ENCODE data around the gene THAP8.

DNA sequence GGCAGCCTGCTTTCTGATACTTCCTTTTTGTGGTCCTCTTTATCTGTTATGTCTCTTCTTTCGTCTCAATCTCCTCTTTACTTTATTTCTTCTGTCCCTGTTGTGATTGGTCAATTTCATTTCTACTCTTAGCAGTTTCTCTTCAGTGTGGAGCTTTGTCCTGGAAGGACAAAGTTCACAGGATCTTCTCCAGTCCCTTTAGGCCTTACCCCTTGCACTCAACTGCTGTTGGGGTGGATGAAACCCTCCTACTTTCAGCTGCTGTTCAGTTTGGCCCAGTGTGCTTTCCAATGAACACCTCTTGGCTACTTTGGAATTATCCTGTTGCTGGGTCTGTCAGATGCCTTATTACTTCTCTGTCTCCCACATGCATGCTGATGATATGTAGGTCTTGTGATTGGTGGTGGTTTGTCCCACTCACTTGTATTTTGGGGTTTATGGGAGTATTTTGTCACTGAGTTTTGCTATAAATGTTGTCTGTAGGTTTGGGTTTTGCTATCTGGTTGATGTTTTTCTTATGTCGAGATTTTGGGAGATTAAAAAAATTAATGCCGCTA is 25.4 kb upstream of the THAP8 start:
- TF ChIP-seq POLR2AphosphoS5 (IDR thresholded peaks at IDR 0.05; ENCODE audit: low read depth, low read length) (no peak), TAF1 (IDR thresholded peaks at IDR 0.05; ENCODE audit: low read depth, low read length) (no peak), PAX5 (IDR thresholded peaks at IDR 0.05; ENCODE audit: insufficient read depth, low read length, severe bottlenecking) (no peak)

Measured in GM12891 (cell line).